IPS DF 6.9 (cell line): ENCODE measurements around the gene AXIN2.

Experiments
- DNase-seq: peaks from one replicate; pipeline ENCODE4 v3.0.0-alpha.2; 2013; ENCODE audit warnings: low read depth, low spot score
- H3K27ac ChIP-seq: one replicate; pipeline ENCODE4 v1.5.1; 2013; ENCODE audit warnings: low read length, control low read depth
- H3K27me3 ChIP-seq: 2 replicates; pipeline ENCODE4 v1.6.1; 2013; ENCODE audit warnings: mild to moderate bottlenecking, low read length; ENCODE audit not compliant: control insufficient read depth, insufficient read depth
- H3K36me3 ChIP-seq: 2 replicates; pipeline ENCODE4 v1.6.1; 2013; ENCODE audit warnings: low read length; ENCODE audit not compliant: control insufficient read depth, insufficient read depth
- H3K4me1 ChIP-seq: 2 replicates; pipeline ENCODE4 v1.6.1; 2013; ENCODE audit warnings: low read length; ENCODE audit not compliant: control insufficient read depth, insufficient read depth
- H3K4me3 ChIP-seq: 2 replicates; pipeline ENCODE4 v1.5.1; 2013; ENCODE audit warnings: mild to moderate bottlenecking, low read length
- H3K9me3 ChIP-seq: 2 replicates; pipeline ENCODE4 v1.6.1; 2013; ENCODE audit warnings: low read length, inconsistent platforms; ENCODE audit not compliant: control insufficient read depth, insufficient read depth
- WGBS: extraction: QIAGEN DNeasy Blood & Tissue Kit; methylation state at CpG from one replicate; pipeline ENCODE4 v1.1.7; 2013; ENCODE audit warnings: mixed read lengths, missing lambda C conversion rate; ENCODE audit not compliant: insufficient read length, insufficient coverage; 5-methylcytosine and 5-hydroxymethylcytosine counted together

AXIN2 gene

GRCh38 chr17:65593855-65594845 is 32.7 kb upstream of the AXIN2 start:
- H3K27ac ChIP-seq, result no peak overlapping the region

DNA sequence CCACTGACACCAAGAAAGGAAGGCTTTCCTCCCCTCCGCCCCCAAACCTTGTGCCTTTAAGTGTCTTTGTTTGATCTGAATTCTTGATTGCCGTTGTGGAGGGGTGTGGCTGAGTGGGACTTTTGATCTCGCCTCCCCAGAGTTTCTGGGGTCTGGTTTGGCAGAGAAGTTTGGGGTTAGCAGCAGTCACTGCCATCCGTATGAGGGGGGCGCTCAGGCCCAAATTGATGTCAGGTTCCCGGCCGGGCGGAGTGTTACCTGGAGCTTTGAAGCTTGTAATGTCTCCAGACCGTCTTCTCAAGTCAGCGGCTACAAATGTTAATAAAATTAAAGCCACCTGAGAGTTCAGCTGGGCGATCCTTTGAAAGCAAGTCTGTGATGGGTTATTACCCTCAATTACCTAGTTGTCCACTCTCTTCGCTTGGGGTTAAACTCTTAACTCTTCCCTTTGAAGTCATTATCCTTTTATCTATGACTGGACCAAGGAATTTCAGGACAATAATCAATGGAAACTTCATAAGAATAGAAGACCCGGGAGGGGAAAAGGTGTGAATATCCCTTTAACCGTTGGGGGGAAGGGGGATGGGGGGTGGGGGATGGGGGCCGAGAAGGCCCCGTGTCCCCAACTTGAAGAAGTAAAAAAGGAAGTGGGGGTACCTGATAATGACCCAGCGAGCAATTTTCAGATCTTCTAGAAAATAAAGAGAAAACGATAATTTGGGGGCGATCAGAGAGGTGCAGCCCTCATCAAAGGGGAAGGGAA is 31.8 kb upstream of the AXIN2 start:
- Histone ChIP-seq H3K4me1 (peaks cover 11% of the 10 kb centered on the region; the same call in 1 of the 2 replicates), H3K27me3 (no peaks in the 10 kb centered on the region), H3K27ac (no peak overlapping the region), H3K9me3 (no peaks in the 10 kb centered on the region), H3K4me3 (no peak overlapping the region), H3K36me3 (no peaks in the 10 kb centered on the region)
- DNase-seq, result no peak
- no CpG with 5 or more reads among the region's 19 CpGs for WGBS

More at GRCh38 chr17:65593855-65594845, 32.7 kb upstream of the AXIN2 start:
- no peaks in the 10 kb centered on the region for H3K27me3 ChIP-seq
- H3K4me1 ChIP-seq, result peaks cover 11% of the 10 kb centered on the region; the same call in 1 of the 2 replicates
- H3K4me3 ChIP-seq, result no peak overlapping the region
- DNase-seq, result no peak
- no CpG with 5 or more reads among the region's 18 CpGs for WGBS
- H3K9me3 ChIP-seq, result no peaks in the 10 kb centered on the region
- H3K36me3 ChIP-seq, result no peaks in the 10 kb centered on the region

- Histone ChIP-seq H3K4me1 (peaks cover 12% of the 10 kb centered on the region; the same call in 1 of the 2 replicates), H3K27me3 (no peaks in the 10 kb centered on the region), H3K9me3 (no peaks in the 10 kb centered on the region), H3K27ac (no peak overlapping the region), H3K4me3 (no peak overlapping the region), H3K36me3 (no peaks in the 10 kb centered on the region)
- DNase-seq, result no peak
- WGBS, result no CpG with 5 or more reads among the region's 7 CpGs
These were observed 30.9 kb upstream of the AXIN2 start for GRCh38 chr17:65592125-65592965.

- peaks cover 11% of the 10 kb centered on the region; the same call in 1 of the 2 replicates for H3K4me1 ChIP-seq
- H3K27me3 ChIP-seq, result no peaks in the 10 kb centered on the region
- H3K4me3 ChIP-seq, result no peak overlapping the region
- DNase-seq, result no peak
- no CpG with 5 or more reads among the region's 5 CpGs for WGBS
- H3K27ac ChIP-seq, result no peak overlapping the region
- no peaks in the 10 kb centered on the region for H3K36me3 ChIP-seq
- H3K9me3 ChIP-seq, result no peaks in the 10 kb centered on the region
These were observed 27.9 kb upstream of the AXIN2 start for GRCh38 chr17:65589321-65589720.

DNA sequence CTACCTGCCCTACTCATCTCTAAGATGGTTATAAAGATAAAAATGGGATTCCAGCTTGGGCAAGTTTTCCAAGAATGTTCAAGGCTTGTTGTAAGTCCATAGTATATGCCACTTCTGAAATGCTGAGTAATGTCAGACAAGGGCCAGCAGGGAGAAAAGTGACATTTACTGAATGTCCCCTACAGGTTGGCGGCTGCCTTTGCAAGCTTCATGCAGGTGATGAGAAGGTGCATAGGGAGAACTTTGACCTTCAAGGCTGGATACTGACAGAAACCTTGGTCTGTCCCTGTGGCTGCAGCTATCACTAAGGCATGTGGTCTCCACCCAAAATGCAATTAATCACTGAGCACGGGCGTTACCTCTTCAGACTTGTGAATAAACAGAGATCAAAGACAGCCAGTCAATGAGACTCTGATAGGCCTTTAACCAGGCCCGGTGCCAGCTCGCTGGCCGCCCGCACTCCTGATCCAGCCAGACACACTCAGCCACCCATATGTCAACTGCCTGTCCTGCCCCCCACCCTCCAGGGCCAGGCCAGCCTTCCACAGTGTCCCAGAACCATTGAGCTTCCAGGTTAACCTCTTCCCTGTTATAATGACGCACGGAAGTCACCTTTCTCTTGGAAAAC is 26.8 kb upstream of the AXIN2 start:
- no peak for DNase-seq
- H3K27me3 ChIP-seq, result no peaks in the 10 kb centered on the region
- no peak overlapping the region for H3K27ac ChIP-seq
- WGBS, result no CpG with 5 or more reads among the region's 9 CpGs
- peaks cover 11% of the 10 kb centered on the region for H3K4me1 ChIP-seq
- H3K36me3 ChIP-seq, result no peaks in the 10 kb centered on the region
- no peak overlapping the region for H3K4me3 ChIP-seq
- no peaks in the 10 kb centered on the region for H3K9me3 ChIP-seq

DNA sequence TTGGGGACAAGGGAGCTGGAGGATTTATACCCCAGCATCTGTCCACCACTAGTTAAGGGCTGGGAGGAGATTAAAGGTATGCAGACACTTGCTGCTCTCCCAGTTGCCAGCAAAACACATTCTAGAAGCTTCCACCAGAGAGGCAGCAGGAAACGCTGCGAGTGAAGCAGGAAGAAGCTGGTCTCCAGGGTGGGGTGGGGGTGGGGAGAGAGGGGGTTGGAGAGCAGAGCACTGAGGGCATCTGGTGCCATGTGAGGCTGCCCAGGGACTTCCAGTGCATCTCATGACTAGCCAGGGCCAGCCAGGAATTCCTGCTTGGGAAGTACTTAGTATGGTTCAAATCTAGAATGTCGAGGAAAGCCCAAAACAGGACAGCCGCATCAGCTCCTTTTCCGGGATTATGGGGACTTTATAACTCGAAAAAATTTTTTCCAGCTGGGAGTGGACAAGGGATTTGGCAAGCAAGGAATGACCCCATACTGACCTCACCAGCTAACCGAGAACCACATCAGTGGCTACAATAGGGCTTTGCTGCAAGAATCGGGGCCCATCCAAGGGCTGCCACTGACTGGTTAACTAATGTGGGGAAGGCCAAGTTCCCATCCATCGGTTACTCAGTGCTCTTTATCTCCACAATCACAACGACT is 26.2 kb upstream of the AXIN2 start:
- H3K9me3 ChIP-seq, result no peaks in the 10 kb centered on the region
- H3K36me3 ChIP-seq, result no peaks in the 10 kb centered on the region
- WGBS, result no CpG with 5 or more reads among the region's 10 CpGs
- no peak for DNase-seq
- H3K27me3 ChIP-seq, result no peaks in the 10 kb centered on the region
- H3K4me3 ChIP-seq, result no peak overlapping the region
- H3K4me1 ChIP-seq, result peaks cover 6% of the 10 kb centered on the region
- no peak overlapping the region for H3K27ac ChIP-seq

- WGBS, result no CpG with 5 or more reads among the region's 9 CpGs
- no peak for DNase-seq
These were observed 25.5 kb upstream of the AXIN2 start for GRCh38 chr17:65586899-65587298.

GRCh38 chr17:65584604-65585521 is 23.4 kb upstream of the AXIN2 start:
- peaks cover 3% of the 10 kb centered on the region; the same call in 1 of the 2 replicates for H3K4me1 ChIP-seq
- no peak overlapping the region for H3K4me3 ChIP-seq
- no peaks in the 10 kb centered on the region for H3K36me3 ChIP-seq
- WGBS, result no CpG with 5 or more reads among the region's 12 CpGs
- H3K27ac ChIP-seq, result no peak overlapping the region
- DNase-seq, result no peak
- no peaks in the 10 kb centered on the region for H3K27me3 ChIP-seq
- no peaks in the 10 kb centered on the region for H3K9me3 ChIP-seq

More at GRCh38 chr17:65586899-65587298, 25.5 kb upstream of the AXIN2 start:
- H3K4me3 ChIP-seq, result no peak overlapping the region
- H3K27me3 ChIP-seq, result no peaks in the 10 kb centered on the region
- H3K9me3 ChIP-seq, result no peaks in the 10 kb centered on the region
- H3K27ac ChIP-seq, result no peak overlapping the region
- H3K4me1 ChIP-seq, result peaks cover 3% of the 10 kb centered on the region; the same call in 1 of the 2 replicates
- no peaks in the 10 kb centered on the region for H3K36me3 ChIP-seq
